ENCODE data around the gene PPM1L. TPM values are rescaled to one million over a fixed set of nuclear protein-coding genes. Genes with fewer than 3 reads are reported as not detected.

Gene PPM1L
- total RNA-seq, 4 donors from 2014 or later = 31.5 to 40.2 (median 34.0) TPM

- TF ChIP-seq POLR2A (IDR thresholded peaks at IDR 0.05) = no peak
- no peak for TF ChIP-seq EP300 (IDR thresholded peaks at IDR 0.05)
- no peak for TF ChIP-seq CTCF (IDR thresholded peaks at IDR 0.05)
- no peak for TF ChIP-seq POLR2AphosphoS5 (IDR thresholded peaks at IDR 0.05)
- no peaks in the 10 kb centered on the region for H3K4me1 ChIP-seq
- H3K4me3 ChIP-seq = no peak overlapping the region
- no peaks in the 10 kb centered on the region for H3K9me3 ChIP-seq
- 75% methylated on average over 1 of the region's 1 CpG for WGBS
- DNase-seq (ENCODE audit: low spot score in 2 of 2) = no peak
- H3K27me3 ChIP-seq = no peaks in the 10 kb centered on the region
- H3K27ac ChIP-seq = no peak overlapping the region
- no peaks in the 10 kb centered on the region for H3K36me3 ChIP-seq
Observed at GRCh38 chr3:160765211-160765610, 9.2 kb downstream of the PPM1L start.

GRCh38 chr3:160768031-160768430, 12.0 kb downstream of the PPM1L start:
- Histone ChIP-seq H3K4me1 (peaks cover 8% of the 10 kb centered on the region), H3K27ac (no peak overlapping the region), H3K36me3 (no peaks in the 10 kb centered on the region), H3K9me3 (no peaks in the 10 kb centered on the region), H3K27me3 (no peaks in the 10 kb centered on the region), H3K4me3 (no peak overlapping the region)
- DNase-seq (ENCODE audit: low spot score in 2 of 2) = no peak
- no peak for TF ChIP-seq POLR2AphosphoS5 (IDR thresholded peaks at IDR 0.05)
- TF ChIP-seq POLR2A (IDR thresholded peaks at IDR 0.05) = no peak
- no peak for TF ChIP-seq CTCF (IDR thresholded peaks at IDR 0.05)
- TF ChIP-seq EP300 (IDR thresholded peaks at IDR 0.05) = no peak

GRCh38 chr3:160768918-160769317, 12.9 kb downstream of the PPM1L start:
- Histone ChIP-seq H3K27ac (no peak overlapping the region), H3K27me3 (no peaks in the 10 kb centered on the region), H3K36me3 (no peaks in the 10 kb centered on the region), H3K4me3 (no peak overlapping the region), H3K4me1 (peaks cover 8% of the 10 kb centered on the region), H3K9me3 (no peaks in the 10 kb centered on the region)
- 81% methylated on average over 2 of the region's 2 CpGs for WGBS
- no peak for DNase-seq (ENCODE audit: low spot score in 2 of 2)
- TF ChIP-seq CTCF (IDR thresholded peaks at IDR 0.05) (no peak), POLR2A (IDR thresholded peaks at IDR 0.05) (no peak), POLR2AphosphoS5 (IDR thresholded peaks at IDR 0.05) (no peak), EP300 (IDR thresholded peaks at IDR 0.05) (no peak)

GRCh38 chr3:160771811-160772459, 15.9 kb downstream of the PPM1L start:
- Histone ChIP-seq H3K9me3 (no peaks in the 10 kb centered on the region), H3K27ac (no peak overlapping the region), H3K4me3 (no peak overlapping the region), H3K4me1 (peaks cover 8% of the 10 kb centered on the region), H3K36me3 (no peaks in the 10 kb centered on the region), H3K27me3 (no peaks in the 10 kb centered on the region)
- TF ChIP-seq EP300 (IDR thresholded peaks at IDR 0.05) (no peak), POLR2A (IDR thresholded peaks at IDR 0.05) (no peak), POLR2AphosphoS5 (IDR thresholded peaks at IDR 0.05) (no peak), CTCF (IDR thresholded peaks at IDR 0.05) (no peak)
- 35% methylated on average over 1 of the region's 1 CpG for WGBS
- DNase-seq (ENCODE audit: low spot score in 2 of 2) = no peak

GRCh38 chr3:160773722-160774121, 17.7 kb downstream of the PPM1L start:
- no peaks in the 10 kb centered on the region for H3K9me3 ChIP-seq
- no peak overlapping the region for H3K4me3 ChIP-seq
- H3K27ac ChIP-seq = no peak overlapping the region
- no peaks in the 10 kb centered on the region for H3K27me3 ChIP-seq
- peaks cover 8% of the 10 kb centered on the region for H3K4me1 ChIP-seq
- H3K36me3 ChIP-seq = no peaks in the 10 kb centered on the region
- TF ChIP-seq POLR2AphosphoS5 (IDR thresholded peaks at IDR 0.05) (no peak), CTCF (IDR thresholded peaks at IDR 0.05) (no peak), EP300 (IDR thresholded peaks at IDR 0.05) (no peak), POLR2A (IDR thresholded peaks at IDR 0.05) (no peak)
- DNase-seq (ENCODE audit: low spot score in 2 of 2) = no peak

All from suprapubic skin (tissue), 4 donors.